Astrocyte (in vitro differentiated cells and primary cell): ENCODE results near the gene CLDN1. TPM values are rescaled to one million over a fixed set of nuclear protein-coding genes. Genes with fewer than 3 reads are reported as not detected.

Experiments used
- DNase-seq: peaks from one replicate; pipeline ENCODE4 v3.0.0-alpha.2; 2010; ENCODE audit warnings: low read depth
- FAIRE-seq: peaks from 2 replicates; lab custom pipeline; 2011; peaks lifted over from hg19 to GRCh38; lab: Jason Lieb, UNC
- H2AFZ ChIP-seq: 2 replicates; pipeline ENCODE4 v1.6.0; 2012; ENCODE audit warnings: low read depth, low read length, inconsistent platforms
- H3K27ac ChIP-seq: 2 replicates; pipeline ENCODE4 v1.5.1; 2011; ENCODE audit warnings: low read depth, low read length, inconsistent platforms
- H3K27me3 ChIP-seq: 2 replicates; pipeline ENCODE4 v1.6.0; 2011; ENCODE audit warnings: low read length, inconsistent platforms; ENCODE audit not compliant: insufficient read depth
- H3K36me3 ChIP-seq: 2 replicates; pipeline ENCODE4 v1.5.1; 2011; ENCODE audit warnings: low read length, inconsistent platforms; ENCODE audit not compliant: insufficient read depth
- H3K4me1 ChIP-seq: 2 replicates; pipeline ENCODE4 v1.5.1; 2011; ENCODE audit warnings: low read length, inconsistent platforms; ENCODE audit not compliant: insufficient read depth
- H3K4me2 ChIP-seq: 2 replicates; pipeline ENCODE4 v1.6.0; 2012; ENCODE audit warnings: low read length, inconsistent platforms
- H3K4me3 ChIP-seq: 2 replicates; pipeline ENCODE4 v1.5.1; 2011; ENCODE audit warnings: low read depth, mild to moderate bottlenecking, low read length, inconsistent platforms; ENCODE audit not compliant: insufficient read depth
- H3K79me2 ChIP-seq: 2 replicates; pipeline ENCODE4 v1.6.0; 2012; ENCODE audit warnings: mild to moderate bottlenecking, low read length, inconsistent platforms; ENCODE audit not compliant: insufficient read depth
- H3K9ac ChIP-seq: 2 replicates; pipeline ENCODE4 v1.6.0; 2012; ENCODE audit warnings: mild to moderate bottlenecking, low read length, inconsistent platforms
- H3K9me3 ChIP-seq: 2 replicates; pipeline ENCODE4 v1.5.1; 2012; ENCODE audit warnings: low read depth, mild to moderate bottlenecking, low read length, inconsistent platforms; ENCODE audit not compliant: insufficient read depth
- H4K20me1 ChIP-seq: 2 replicates; pipeline ENCODE4 v1.6.0; 2012; ENCODE audit warnings: low read length, inconsistent platforms; ENCODE audit not compliant: insufficient read depth
- H3K27ac Mint-ChIP-seq: one replicate; pipeline ENCODE4 v1.8.0; 2021; ENCODE audit warnings: mild to moderate bottlenecking, mixed read lengths; ENCODE audit not compliant: unreplicated experiment
- H3K27me3 Mint-ChIP-seq: one replicate; pipeline ENCODE4 v1.8.0; 2021; ENCODE audit warnings: low read depth, mixed read lengths; ENCODE audit not compliant: unreplicated experiment
- H3K36me3 Mint-ChIP-seq: one replicate; pipeline ENCODE4 v1.8.0; 2021; ENCODE audit warnings: low read depth, mixed read lengths; ENCODE audit not compliant: unreplicated experiment
- H3K4me1 Mint-ChIP-seq: one replicate; pipeline ENCODE4 v1.8.0; 2021; ENCODE audit warnings: low read depth, mixed read lengths; ENCODE audit not compliant: unreplicated experiment
- H3K4me3 Mint-ChIP-seq: one replicate; pipeline ENCODE4 v1.8.0; 2021; ENCODE audit warnings: mild to moderate bottlenecking, moderate library complexity, mixed read lengths; ENCODE audit not compliant: unreplicated experiment
- H3K9me3 Mint-ChIP-seq: one replicate; pipeline ENCODE4 v1.8.0; 2021; ENCODE audit warnings: mild to moderate bottlenecking, mixed read lengths; ENCODE audit not compliant: unreplicated experiment
- CTCF ChIP-seq: IDR thresholded peaks from 2 replicates; pipeline ENCODE4 v1.5.1; 2011; ENCODE audit warnings: low read depth, mild to moderate bottlenecking, inconsistent platforms, low read length, moderate library complexity; ENCODE audit not compliant: insufficient read depth
- EZH2 ChIP-seq: IDR thresholded peaks from 2 replicates; pipeline ENCODE4 v1.6.1; 2012; ENCODE audit warnings: mild to moderate bottlenecking, low read length, inconsistent platforms; ENCODE audit not compliant: insufficient read depth
- total RNA-seq: library from RNA; stranded (reverse); gene quantifications from 2 replicates; pipeline ENCODE4 v1.2.1, GENCODE V29; 2021

CLDN1 gene
- total RNA-seq, 1 donor from 2014 or later = 35.6 TPM

- H3K9me3 ChIP-seq = no peaks in the 10 kb centered on the region
- no peaks in the 10 kb centered on the region for H3K27me3 Mint-ChIP-seq
- H3K4me2 ChIP-seq = no peak overlapping the region
- H3K4me1 ChIP-seq = peaks cover 5% of the 10 kb centered on the region
- no peak overlapping the region for H3K27ac ChIP-seq
- H3K4me1 Mint-ChIP-seq = peaks cover 30% of the 10 kb centered on the region
- no peaks in the 10 kb centered on the region for H3K27me3 ChIP-seq
- peak; percentile 94 for DNase-seq
- H3K36me3 ChIP-seq = no peaks in the 10 kb centered on the region
- TF ChIP-seq EZH2 (no peak), CTCF (no peak)
- H3K27ac Mint-ChIP-seq = peak overlapping the region; percentile 83
- no peak for FAIRE-seq
- no peak overlapping the region for H3K4me3 Mint-ChIP-seq
- no peak overlapping the region for H3K9ac ChIP-seq
- no peak overlapping the region for H2AFZ ChIP-seq
- no peaks in the 10 kb centered on the region for H3K9me3 Mint-ChIP-seq
- no peaks in the 10 kb centered on the region for H3K79me2 ChIP-seq
- peaks cover 5% of the 10 kb centered on the region for H3K36me3 Mint-ChIP-seq
- H4K20me1 ChIP-seq = no peaks in the 10 kb centered on the region
- H3K4me3 ChIP-seq = no peak overlapping the region
Observed at GRCh38 chr3:190306513-190307163, 15.6 kb downstream of the CLDN1 start.

GRCh38 chr3:190306026-190306425 lies 16.2 kb downstream of the CLDN1 start:
- H3K36me3 Mint-ChIP-seq = peaks cover 5% of the 10 kb centered on the region

More at GRCh38 chr3:190306026-190306425, 16.2 kb downstream of the CLDN1 start:
- Histone ChIP-seq H3K79me2 (no peaks in the 10 kb centered on the region), H4K20me1 (no peaks in the 10 kb centered on the region), H3K4me1 (peaks cover 5% of the 10 kb centered on the region), H3K9ac (no peak overlapping the region), H3K4me2 (no peak overlapping the region), H3K4me3 (no peak overlapping the region), H3K27me3 (no peaks in the 10 kb centered on the region), H3K27ac (no peak overlapping the region), H3K36me3 (no peaks in the 10 kb centered on the region), H2AFZ (no peak overlapping the region), H3K9me3 (no peaks in the 10 kb centered on the region)
- H3K4me1 Mint-ChIP-seq = peaks cover 32% of the 10 kb centered on the region
- DNase-seq (no peak), FAIRE-seq (no peak)
- H3K27me3 Mint-ChIP-seq = no peaks in the 10 kb centered on the region
- TF ChIP-seq CTCF (no peak), EZH2 (no peak)
- peak overlapping the region; percentile 20 for H3K4me3 Mint-ChIP-seq
- peak overlapping the region; percentile 83 for H3K27ac Mint-ChIP-seq
- H3K9me3 Mint-ChIP-seq = no peaks in the 10 kb centered on the region
